ENCODE data around the gene OR6S1.
"Not testable (repeated sequence)": the region's sequence is repeated elsewhere in the genome, so short reads cannot be mapped to it uniquely, and the experiment has no call there.

OR6S1 gene

DNA sequence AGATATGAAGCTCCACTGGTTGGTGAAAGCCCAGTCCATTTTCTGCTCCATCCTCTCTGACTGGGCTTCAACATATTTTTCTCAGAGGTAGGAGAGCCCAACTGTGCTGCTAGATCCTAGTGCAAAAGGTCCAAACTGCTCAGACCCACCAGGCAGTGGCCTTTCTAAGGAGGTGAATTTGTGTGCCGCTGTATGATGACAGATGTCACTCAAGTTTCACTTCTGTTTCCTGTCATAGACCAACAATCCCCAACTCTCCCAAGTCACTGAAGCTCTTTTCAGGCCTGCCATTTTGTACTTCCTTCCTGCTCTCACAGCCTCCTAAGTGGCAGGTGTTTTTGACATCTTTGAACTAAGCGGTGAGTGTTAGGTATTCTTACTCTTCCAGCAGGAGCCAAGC lies 26.5 kb upstream of the OR6S1 start:
- H3K27ac ChIP-seq (ENCODE audit: low read length): no peak overlapping the region
- H3K27me3 ChIP-seq (ENCODE audit: control insufficient read depth, insufficient read depth, low read length): no peaks in the 10 kb centered on the region
- H3K4me3 ChIP-seq (ENCODE audit: low read length): no peak overlapping the region
- DNase-seq (ENCODE audit: low read depth, low spot score): no peak
- WGBS (ENCODE audit: insufficient coverage, insufficient read length): no CpG with 5 or more reads among the region's 2 CpGs
- H3K4me1 ChIP-seq (ENCODE audit: control insufficient read depth, insufficient read depth, low read length): no peaks in the 10 kb centered on the region
- H3K9me3 ChIP-seq (ENCODE audit: control insufficient read depth, insufficient read depth, low read length): no peaks in the 10 kb centered on the region
- H3K36me3 ChIP-seq (ENCODE audit: control insufficient read depth, insufficient read depth, low read length): no peaks in the 10 kb centered on the region

DNA sequence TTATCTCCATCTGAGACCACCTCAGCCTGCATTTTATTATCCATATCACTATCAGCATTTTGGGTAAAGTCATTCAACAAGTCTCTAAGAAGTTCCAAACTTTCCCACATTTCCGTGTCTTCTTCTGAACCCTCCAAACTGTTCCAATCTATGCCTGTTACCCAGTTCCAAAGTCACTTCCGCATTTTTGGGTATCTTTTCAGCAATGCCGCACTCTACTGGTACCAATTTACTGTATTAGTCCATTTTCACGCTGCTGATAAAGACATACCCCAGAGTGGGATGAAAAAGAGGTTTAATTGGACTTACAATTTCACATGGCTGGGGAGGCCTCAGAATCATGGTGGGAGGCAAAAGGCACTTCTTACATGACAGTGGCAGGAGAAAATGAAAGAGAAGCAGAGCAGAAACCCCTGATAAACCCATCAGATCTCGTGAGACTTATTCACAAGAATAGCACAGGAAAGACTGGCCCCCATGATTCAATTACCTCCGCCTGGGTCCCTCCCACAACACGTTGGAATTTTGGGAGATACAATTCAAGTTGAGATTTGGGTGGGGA lies 25.0 kb upstream of the OR6S1 start:
- not testable (repeated sequence) for H3K36me3 ChIP-seq (ENCODE audit: control insufficient read depth, insufficient read depth, low read length); H3K27me3 ChIP-seq (ENCODE audit: control insufficient read depth, insufficient read depth, low read length); H3K27ac ChIP-seq (ENCODE audit: low read length); H3K4me3 ChIP-seq (ENCODE audit: low read length); H3K4me1 ChIP-seq (ENCODE audit: control insufficient read depth, insufficient read depth, low read length); H3K9me3 ChIP-seq (ENCODE audit: control insufficient read depth, insufficient read depth, low read length); DNase-seq (ENCODE audit: low read depth, low spot score)
- WGBS (ENCODE audit: insufficient coverage, insufficient read length): no CpG with 5 or more reads among the region's 7 CpGs

DNA sequence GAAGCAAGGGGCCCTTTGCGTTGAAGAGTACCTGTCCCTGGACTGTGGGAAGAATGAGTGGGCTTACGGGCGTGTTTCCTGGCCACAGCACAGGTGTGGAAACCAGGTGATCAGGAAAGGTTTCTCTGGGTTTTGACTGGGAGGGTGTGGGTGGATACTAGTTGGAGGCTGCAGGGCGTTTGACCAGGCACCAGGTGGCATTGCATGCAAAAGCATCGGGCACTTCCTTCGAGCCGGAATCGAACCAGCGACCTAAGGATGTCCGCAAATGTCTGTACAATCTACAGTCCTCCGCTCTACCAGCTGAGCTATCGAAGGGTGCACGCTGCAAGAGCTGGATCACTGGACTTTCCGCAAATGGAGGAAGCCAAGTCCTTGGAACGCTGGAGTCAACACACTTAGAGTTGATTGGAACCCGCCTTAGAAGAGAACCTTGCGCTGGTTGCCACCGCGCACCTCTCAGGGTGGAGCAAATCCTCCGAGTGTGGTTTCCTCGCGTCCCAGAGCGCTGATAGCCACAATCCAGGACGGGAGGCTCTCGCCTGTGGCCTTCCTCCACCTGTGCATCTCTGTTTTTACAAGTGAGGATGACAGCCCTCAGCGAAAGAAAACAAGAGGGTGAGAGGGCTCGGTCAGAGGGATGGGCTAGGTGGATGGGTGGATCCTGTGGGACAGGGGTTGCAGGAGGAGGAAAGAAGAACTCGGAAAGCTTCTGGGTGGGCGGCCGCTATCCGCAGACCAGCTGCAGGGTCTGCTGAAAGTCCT lies 21.7 kb upstream of the OR6S1 start:
- WGBS (ENCODE audit: insufficient coverage, insufficient read length): no CpG with 5 or more reads among the region's 31 CpGs
- Histone ChIP-seq H3K9me3 (ENCODE audit: control insufficient read depth, insufficient read depth, low read length) (no peaks in the 10 kb centered on the region), H3K4me3 (ENCODE audit: low read length) (peak overlapping the region; percentile 65; the same call in 1 of the 2 replicates), H3K27me3 (ENCODE audit: control insufficient read depth, insufficient read depth, low read length) (no peaks in the 10 kb centered on the region), H3K27ac (ENCODE audit: low read length) (no peak overlapping the region), H3K4me1 (ENCODE audit: control insufficient read depth, insufficient read depth, low read length) (no peaks in the 10 kb centered on the region), H3K36me3 (ENCODE audit: control insufficient read depth, insufficient read depth, low read length) (no peaks in the 10 kb centered on the region)
- no peak for DNase-seq (ENCODE audit: low read depth, low spot score)

DNA sequence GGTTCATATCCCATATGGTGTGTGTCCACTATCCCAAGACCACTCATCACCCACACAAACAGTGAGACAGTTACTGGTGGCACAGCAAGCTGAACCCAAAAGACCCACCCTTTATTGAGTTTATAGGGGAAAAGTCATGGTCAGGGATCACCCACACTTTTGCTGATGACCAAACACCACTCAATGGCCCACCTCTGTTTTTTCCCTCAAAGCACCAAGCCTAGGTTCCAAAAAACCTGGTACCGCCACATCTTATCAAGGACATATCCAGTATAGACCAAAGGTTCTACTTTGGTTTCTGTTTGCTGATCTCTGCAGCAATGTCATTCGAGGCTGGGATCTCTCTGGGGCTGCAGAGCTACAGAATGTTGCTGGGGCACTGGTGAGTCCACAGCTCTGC lies 19.7 kb upstream of the OR6S1 start:
- Histone ChIP-seq H3K27me3 (ENCODE audit: control insufficient read depth, insufficient read depth, low read length) (no peaks in the 10 kb centered on the region), H3K36me3 (ENCODE audit: control insufficient read depth, insufficient read depth, low read length) (no peaks in the 10 kb centered on the region), H3K9me3 (ENCODE audit: control insufficient read depth, insufficient read depth, low read length) (no peaks in the 10 kb centered on the region), H3K4me3 (ENCODE audit: low read length) (no peak overlapping the region), H3K27ac (ENCODE audit: low read length) (no peak overlapping the region), H3K4me1 (ENCODE audit: control insufficient read depth, insufficient read depth, low read length) (peaks cover 2% of the 10 kb centered on the region; the same call in 1 of the 2 replicates)
- DNase-seq (ENCODE audit: low read depth, low spot score): no peak
- no CpG with 5 or more reads among the region's 2 CpGs for WGBS (ENCODE audit: insufficient coverage, insufficient read length)

DNA sequence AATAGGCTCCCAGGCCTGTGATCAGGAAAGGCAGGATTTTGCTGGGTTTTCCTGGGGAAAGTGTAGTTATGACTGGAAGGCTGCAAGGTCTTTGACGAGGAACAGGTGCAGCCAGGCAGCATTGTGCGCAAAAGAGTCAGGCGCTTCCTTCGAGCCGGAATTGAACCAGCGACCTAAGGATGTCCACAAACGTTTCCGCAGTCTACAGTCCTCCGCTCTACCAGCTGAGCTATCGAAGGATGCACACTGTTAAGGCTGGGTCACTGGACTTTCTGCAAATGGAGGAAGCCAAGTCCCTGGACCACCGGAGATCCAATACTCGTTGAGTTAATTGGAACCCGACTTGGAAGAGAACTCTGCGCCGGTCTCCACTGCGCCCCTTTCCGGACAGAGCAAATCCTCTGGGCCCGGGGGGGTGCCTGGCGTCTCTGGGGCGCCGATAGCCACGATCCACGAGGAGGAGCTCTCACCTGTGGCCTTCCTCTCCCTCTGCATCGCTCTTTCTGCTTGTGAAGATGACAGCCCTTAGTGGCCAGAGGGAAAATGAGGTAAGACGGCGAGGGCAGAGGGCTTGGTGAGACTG lies 18.4 kb upstream of the OR6S1 start:
- Histone ChIP-seq H3K36me3 (ENCODE audit: control insufficient read depth, insufficient read depth, low read length) (no peaks in the 10 kb centered on the region), H3K4me1 (ENCODE audit: control insufficient read depth, insufficient read depth, low read length) (peaks cover 2% of the 10 kb centered on the region; the same call in 1 of the 2 replicates), H3K27ac (ENCODE audit: low read length) (no peak overlapping the region), H3K27me3 (ENCODE audit: control insufficient read depth, insufficient read depth, low read length) (peaks cover 1% of the 10 kb centered on the region; the same call in 1 of the 2 replicates), H3K9me3 (ENCODE audit: control insufficient read depth, insufficient read depth, low read length) (no peaks in the 10 kb centered on the region), H3K4me3 (ENCODE audit: low read length) (no peak overlapping the region)
- DNase-seq (ENCODE audit: low read depth, low spot score): no peak
- no CpG with 5 or more reads among the region's 26 CpGs for WGBS (ENCODE audit: insufficient coverage, insufficient read length)

DNA sequence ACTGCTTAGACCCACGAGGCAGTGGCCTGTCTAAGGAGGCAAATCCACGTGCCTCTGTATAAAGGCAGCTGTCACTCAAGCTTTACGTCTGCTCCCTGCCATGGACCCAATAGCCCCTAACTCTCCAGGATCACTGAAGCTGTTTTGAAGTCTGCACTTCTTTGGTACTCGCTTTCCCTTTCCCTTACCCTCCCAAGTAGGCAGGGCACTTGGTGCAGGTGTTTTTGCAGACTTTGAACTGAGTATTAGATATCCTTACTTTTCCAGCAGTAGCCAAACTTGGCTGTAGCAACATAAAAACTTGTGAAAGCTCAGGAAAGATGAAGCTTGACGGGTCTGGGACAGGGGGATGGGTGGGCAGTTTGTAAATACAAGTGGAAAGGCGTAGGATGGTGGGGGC lies 17.8 kb upstream of the OR6S1 start:
- no CpG with 5 or more reads among the region's 6 CpGs for WGBS (ENCODE audit: insufficient coverage, insufficient read length)

DNA sequence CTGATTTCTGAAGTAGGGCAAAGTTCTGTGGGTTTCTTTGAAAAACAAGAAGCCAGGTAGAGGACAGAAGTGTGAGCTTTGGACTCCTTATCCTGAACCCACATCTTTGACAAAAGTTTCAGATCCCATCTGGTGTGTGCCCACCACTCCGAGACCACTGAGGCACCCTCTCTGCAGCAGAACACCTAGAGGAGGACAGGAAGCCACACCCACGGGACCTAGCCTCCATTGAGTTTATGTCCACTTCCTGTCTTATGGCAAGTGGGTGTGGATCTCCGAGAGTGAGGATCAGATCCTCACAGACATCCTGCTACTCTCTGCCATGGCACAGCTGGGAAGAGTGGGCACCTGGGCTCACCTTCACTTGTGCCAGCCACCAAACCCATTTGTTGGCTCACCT lies 16.8 kb upstream of the OR6S1 start:
- no peaks in the 10 kb centered on the region for H3K9me3 ChIP-seq (ENCODE audit: control insufficient read depth, insufficient read depth, low read length)
- no peak for DNase-seq (ENCODE audit: low read depth, low spot score)
- peaks cover 1% of the 10 kb centered on the region; the same call in 1 of the 2 replicates for H3K27me3 ChIP-seq (ENCODE audit: control insufficient read depth, insufficient read depth, low read length)
- no CpG with 5 or more reads among the region's 3 CpGs for WGBS (ENCODE audit: insufficient coverage, insufficient read length)
- no peak overlapping the region; the same call in 1 of the 2 replicates for H3K4me3 ChIP-seq (ENCODE audit: low read length)
- no peak overlapping the region for H3K27ac ChIP-seq (ENCODE audit: low read length)
- peaks cover 2% of the 10 kb centered on the region; the same call in 1 of the 2 replicates for H3K4me1 ChIP-seq (ENCODE audit: control insufficient read depth, insufficient read depth, low read length)
- H3K36me3 ChIP-seq (ENCODE audit: control insufficient read depth, insufficient read depth, low read length): no peaks in the 10 kb centered on the region

More for the DNA sequence above, 17.8 kb upstream of the OR6S1 start:
- Histone ChIP-seq H3K27me3 (ENCODE audit: control insufficient read depth, insufficient read depth, low read length) (peaks cover 1% of the 10 kb centered on the region; the same call in 1 of the 2 replicates), H3K9me3 (ENCODE audit: control insufficient read depth, insufficient read depth, low read length) (no peaks in the 10 kb centered on the region), H3K27ac (ENCODE audit: low read length) (no peak overlapping the region), H3K36me3 (ENCODE audit: control insufficient read depth, insufficient read depth, low read length) (no peaks in the 10 kb centered on the region), H3K4me3 (ENCODE audit: low read length) (no peak overlapping the region), H3K4me1 (ENCODE audit: control insufficient read depth, insufficient read depth, low read length) (peaks cover 2% of the 10 kb centered on the region; the same call in 1 of the 2 replicates)
- DNase-seq (ENCODE audit: low read depth, low spot score): no peak

DNA sequence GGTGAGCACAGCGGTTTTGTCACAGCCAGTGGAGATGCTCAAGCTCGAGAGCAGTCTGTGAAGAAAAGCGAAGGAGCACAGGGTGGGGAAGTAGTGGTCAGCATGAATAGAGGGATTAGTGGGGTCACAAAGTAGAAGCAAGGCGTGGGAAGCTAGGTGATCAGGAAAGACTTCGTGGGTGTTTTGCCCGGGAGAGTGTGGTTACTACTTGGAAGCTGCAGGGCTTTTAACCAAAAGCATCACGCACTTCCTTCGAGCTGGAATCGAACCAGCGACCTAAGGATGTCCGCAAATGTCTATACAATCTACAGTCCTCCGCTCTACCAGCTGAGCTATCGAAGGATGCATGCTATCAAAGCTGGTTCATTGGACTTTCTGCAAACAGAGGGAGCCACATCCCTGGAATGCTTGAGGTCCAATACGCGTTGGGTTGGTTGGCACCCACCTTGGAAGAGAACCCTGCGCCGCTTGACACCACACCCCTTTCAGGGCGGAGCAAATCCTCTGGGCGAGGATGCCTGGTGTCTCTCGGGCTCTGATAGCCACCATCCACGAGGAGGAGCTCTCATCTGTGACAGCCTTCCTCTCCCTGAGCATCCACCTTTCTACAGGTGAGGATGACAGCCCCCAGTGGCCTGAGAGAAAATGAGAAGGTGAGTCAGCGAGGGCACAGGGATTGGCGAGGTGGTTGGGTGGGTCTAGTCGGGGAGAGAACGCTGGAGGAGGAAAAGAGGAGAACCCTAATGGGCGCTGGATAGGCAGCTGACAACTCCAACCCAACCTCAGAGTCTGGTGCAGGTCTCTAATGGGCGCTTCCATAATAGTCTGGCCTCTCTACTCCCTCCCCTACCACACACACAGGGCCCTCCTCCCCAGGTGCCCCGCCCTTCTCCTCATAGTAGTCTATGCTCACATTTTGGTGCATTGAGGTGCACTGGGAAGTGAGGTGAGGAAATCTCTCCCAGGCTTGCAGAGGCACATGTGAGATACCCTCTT lies 16.0 kb upstream of the OR6S1 start:
- H3K4me3 ChIP-seq (ENCODE audit: low read length): peak overlapping the region; percentile 16; the same call in 1 of the 2 replicates
- DNase-seq (ENCODE audit: low read depth, low spot score): peak; percentile 96

DNA sequence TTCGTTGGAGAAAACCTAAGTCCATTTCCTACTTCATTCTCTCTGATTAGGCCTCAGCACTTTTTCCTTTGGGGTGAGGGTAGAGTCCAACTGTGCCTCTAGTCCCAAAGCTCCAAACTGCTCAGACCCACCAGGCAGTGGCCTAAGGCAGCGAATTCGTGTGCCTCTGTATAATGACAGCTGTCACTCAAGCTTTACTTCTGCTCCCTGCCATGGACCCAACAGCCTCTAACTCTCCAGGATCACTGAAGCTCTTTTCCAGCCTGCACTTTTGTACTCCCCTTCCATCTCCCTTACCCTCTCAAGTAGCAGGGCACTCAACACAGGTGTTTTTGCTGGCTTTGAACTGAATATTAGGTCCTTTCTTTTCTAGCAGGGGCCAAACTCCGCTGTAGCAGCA lies 14.8 kb upstream of the OR6S1 start:
- Histone ChIP-seq H3K27ac (ENCODE audit: low read length) (no peak overlapping the region), H3K9me3 (ENCODE audit: control insufficient read depth, insufficient read depth, low read length) (no peaks in the 10 kb centered on the region), H3K27me3 (ENCODE audit: control insufficient read depth, insufficient read depth, low read length) (peaks cover 1% of the 10 kb centered on the region; the same call in 1 of the 2 replicates), H3K4me1 (ENCODE audit: control insufficient read depth, insufficient read depth, low read length) (peaks cover 2% of the 10 kb centered on the region; the same call in 1 of the 2 replicates), H3K36me3 (ENCODE audit: control insufficient read depth, insufficient read depth, low read length) (no peaks in the 10 kb centered on the region), H3K4me3 (ENCODE audit: low read length) (no peak overlapping the region)
- no peak for DNase-seq (ENCODE audit: low read depth, low spot score)
- WGBS (ENCODE audit: insufficient coverage, insufficient read length): no CpG with 5 or more reads among the region's 4 CpGs

More for the DNA sequence above, 16.0 kb upstream of the OR6S1 start:
- peaks cover 1% of the 10 kb centered on the region; the same call in 1 of the 2 replicates for H3K27me3 ChIP-seq (ENCODE audit: control insufficient read depth, insufficient read depth, low read length)
- no peak overlapping the region for H3K27ac ChIP-seq (ENCODE audit: low read length)
- H3K4me1 ChIP-seq (ENCODE audit: control insufficient read depth, insufficient read depth, low read length): peaks cover 2% of the 10 kb centered on the region; the same call in 1 of the 2 replicates
- H3K9me3 ChIP-seq (ENCODE audit: control insufficient read depth, insufficient read depth, low read length): no peaks in the 10 kb centered on the region
- no CpG with 5 or more reads among the region's 28 CpGs for WGBS (ENCODE audit: insufficient coverage, insufficient read length)
- no peaks in the 10 kb centered on the region for H3K36me3 ChIP-seq (ENCODE audit: control insufficient read depth, insufficient read depth, low read length)
